Gastroesophageal sphincter (tissue), 3 donors: ENCODE results near the gene MED10.

Experiments used
- EP300 ChIP-seq: sonication (generic); formaldehyde crosslinking; IDR thresholded peaks from one replicate; pipeline ENCODE4 v1.6.1; 2017; ENCODE audit warnings: antibody characterized with exemption, mild to moderate bottlenecking
- POLR2A ChIP-seq, 2 donors: fragments of 450-650 bp; IDR thresholded peaks; one replicate each; pipeline ENCODE4 v1.6.1; 2017; ENCODE audit warnings: antibody characterized with exemption in 2 of 2, mild to moderate bottlenecking in 2 of 2, moderate library complexity in 1 of 2
- POLR2AphosphoS5 ChIP-seq: sonication (generic); formaldehyde crosslinking; IDR thresholded peaks from one replicate; pipeline ENCODE4 v1.6.1; 2017; ENCODE audit warnings: antibody characterized with exemption
- TF ChIP-seq, protein P1 (sequence below), 4 experiments: fragments of 200-600 bp in 2 of 4; fragments of 450-650 bp in 2 of 4; sonication (generic) in 1 of 4; IDR thresholded peaks; one replicate each; pipeline ENCODE4 v1.5.1; 2017 to 2019; ENCODE audit warnings: antibody characterized with exemption in 4 of 4, mild to moderate bottlenecking in 2 of 4, moderate library complexity in 2 of 4

- no peak for TF ChIP-seq POLR2AphosphoS5
- no peak for TF ChIP-seq POLR2A (IDR thresholded peaks at IDR 0.05)
- TF ChIP-seq, protein P1, sequence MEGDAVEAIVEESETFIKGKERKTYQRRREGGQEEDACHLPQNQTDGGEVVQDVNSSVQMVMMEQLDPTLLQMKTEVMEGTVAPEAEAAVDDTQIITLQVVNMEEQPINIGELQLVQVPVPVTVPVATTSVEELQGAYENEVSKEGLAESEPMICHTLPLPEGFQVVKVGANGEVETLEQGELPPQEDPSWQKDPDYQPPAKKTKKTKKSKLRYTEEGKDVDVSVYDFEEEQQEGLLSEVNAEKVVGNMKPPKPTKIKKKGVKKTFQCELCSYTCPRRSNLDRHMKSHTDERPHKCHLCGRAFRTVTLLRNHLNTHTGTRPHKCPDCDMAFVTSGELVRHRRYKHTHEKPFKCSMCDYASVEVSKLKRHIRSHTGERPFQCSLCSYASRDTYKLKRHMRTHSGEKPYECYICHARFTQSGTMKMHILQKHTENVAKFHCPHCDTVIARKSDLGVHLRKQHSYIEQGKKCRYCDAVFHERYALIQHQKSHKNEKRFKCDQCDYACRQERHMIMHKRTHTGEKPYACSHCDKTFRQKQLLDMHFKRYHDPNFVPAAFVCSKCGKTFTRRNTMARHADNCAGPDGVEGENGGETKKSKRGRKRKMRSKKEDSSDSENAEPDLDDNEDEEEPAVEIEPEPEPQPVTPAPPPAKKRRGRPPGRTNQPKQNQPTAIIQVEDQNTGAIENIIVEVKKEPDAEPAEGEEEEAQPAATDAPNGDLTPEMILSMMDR (IDR thresholded peaks at IDR 0.05), result no peak
- TF ChIP-seq EP300, result no peak
Observed at GRCh38 chr5:6383376-6383775, 5.0 kb upstream of the MED10 start.
